Right cardiac atrium (tissue), 5 donors: ENCODE results near the gene SLC12A7. TPM values are rescaled to one million over a fixed set of nuclear protein-coding genes. Genes with fewer than 3 reads are reported as not detected.
"Not testable (repeated sequence)": the region's sequence is repeated elsewhere in the genome, so short reads cannot be mapped to it uniquely, and the experiment has no call there.

Source experiments
- ATAC-seq, 2 donors: fragments of 200-7000 bp; cut with Tn5 transposase; one replicate each; pipeline versions ENCODE4 v1.8.0 to v1.9.1; 2020; ENCODE audit warnings: moderate library complexity in 2 of 2, mild to moderate bottlenecking in 1 of 2
- DNase-seq, 3 donors: peaks; one replicate each; pipeline ENCODE4 v3.0.0-alpha.2; 2020
- H3K27ac ChIP-seq: one replicate; pipeline ENCODE4 v1.5.1; 2013; ENCODE audit warnings: mild to moderate bottlenecking, low read length, control low read depth, moderate library complexity
- H3K27me3 ChIP-seq: one replicate; pipeline ENCODE4 v1.6.1; 2013; ENCODE audit not compliant: control insufficient read depth, insufficient read depth
- H3K4me1 ChIP-seq: one replicate; pipeline ENCODE4 v1.6.1; 2013; ENCODE audit warnings: low read length; ENCODE audit not compliant: control insufficient read depth, insufficient read depth
- H3K4me3 ChIP-seq: one replicate; pipeline ENCODE4 v1.5.1; 2013; ENCODE audit warnings: low read length, control low read depth
- H3K9me3 ChIP-seq: one replicate; pipeline ENCODE4 v1.6.1; 2013; ENCODE audit warnings: low read length; ENCODE audit not compliant: control insufficient read depth
- WGBS: extraction: QIAGEN DNeasy Blood & Tissue Kit; methylation state at CpG from one replicate; pipeline ENCODE4 v1.1.7; 2013; 5-methylcytosine and 5-hydroxymethylcytosine counted together
- intact Hi-C, 4 donors: fragments of 100-400 bp; cut with DNase I; formaldehyde crosslinking; loops; one replicate each; pipeline versions ENCODE4 v1.11.0 to v1.14.0; 2022 to 2023
- polyA plus RNA-seq: library from polyadenylated mRNA; stranded (reverse); fragments of 200-250 nt; gene quantifications from one replicate; pipeline ENCODE4 v1.2.3, GENCODE V29; 2013
- total RNA-seq, 4 donors: library from RNA; stranded (reverse); fragmentation: NEBNext Ultra II Directional; extraction: Animal tissue kit (Norgen Biotek cat#: 25700); gene quantifications; one replicate each; pipeline ENCODE4 v1.2.1, GENCODE V29; 2021
- donor health status: healthy with polysubstance abuse.
- donor health status: DM: no; HTN: yes; CAD: no.
- donor health status: DM: no; HTN: no; CAD: no.
- donor health status: DM: no; HTN: yes; CAD: no; lungs with severe emphysema.
- donor health status: DM: yes; HTN: yes; CAD: no.

SLC12A7 gene
- total and polyA plus RNA-seq, 5 donors, result 28.5 to 80.5 (median 58.5) TPM

GRCh38 chr5:1065143-1065750 is 46.6 kb downstream of the SLC12A7 start:
- Histone ChIP-seq H3K4me1 (no peaks in the 10 kb centered on the region), H3K9me3 (no peaks in the 10 kb centered on the region), H3K4me3 (no peak overlapping the region), H3K27ac (no peak overlapping the region), H3K27me3 (no peaks in the 10 kb centered on the region)
- ATAC-seq (no peak), DNase-seq (peak; percentile 10 to 42 (median 37))
- intact Hi-C loops, result no loop called here
- WGBS, result 92% methylated on average over 26 of the region's 26 CpGs

- peak in 1 of 3 donors; percentile 51 for DNase-seq
- no peaks in the 10 kb centered on the region for H3K9me3 ChIP-seq
- no peak overlapping the region for H3K4me3 ChIP-seq
- WGBS, result 89% methylated on average over 49 of the region's 49 CpGs
- H3K4me1 ChIP-seq, result no peaks in the 10 kb centered on the region
- no peak for ATAC-seq
- no peak overlapping the region for H3K27ac ChIP-seq
- intact Hi-C loops, result no loop called here
- H3K27me3 ChIP-seq, result no peaks in the 10 kb centered on the region
These were observed 47.3 kb downstream of the SLC12A7 start for GRCh38 chr5:1064383-1065142.

- intact Hi-C loops, result no loop called here
- H3K27me3 ChIP-seq, result no peaks in the 10 kb centered on the region
- 93% methylated on average over 56 of the region's 56 CpGs for WGBS
- no peaks in the 10 kb centered on the region for H3K9me3 ChIP-seq
- ATAC-seq (no peak), DNase-seq (peak; percentile 10 to 59 (median 58))
- no peak overlapping the region for H3K4me3 ChIP-seq
- no peaks in the 10 kb centered on the region for H3K4me1 ChIP-seq
- H3K27ac ChIP-seq, result no peak overlapping the region
These were observed 48.0 kb downstream of the SLC12A7 start for GRCh38 chr5:1063661-1064382.

GRCh38 chr5:1062761-1063568 is 48.9 kb downstream of the SLC12A7 start:
- Histone ChIP-seq H3K4me3 (no peak overlapping the region), H3K27me3 (no peaks in the 10 kb centered on the region), H3K27ac (no peak overlapping the region), H3K9me3 (no peaks in the 10 kb centered on the region), H3K4me1 (no peaks in the 10 kb centered on the region)
- DNase-seq, result peak; percentile 12 to 48 (median 42)
- 91% methylated on average over 36 of the region's 36 CpGs for WGBS
- intact Hi-C loops, result no loop called here
- no peak for ATAC-seq

- peak in 2 of 3 donors; percentile 24 to 30 for DNase-seq
- no peaks in the 10 kb centered on the region for H3K9me3 ChIP-seq
- H3K4me3 ChIP-seq, result no peak overlapping the region
- no peaks in the 10 kb centered on the region for H3K27me3 ChIP-seq
- intact Hi-C loops, result no loop called here
- 83% methylated on average over 10 of the region's 10 CpGs for WGBS
- no peak for ATAC-seq
- H3K4me1 ChIP-seq, result no peaks in the 10 kb centered on the region
- H3K27ac ChIP-seq, result no peak overlapping the region
These were observed 49.9 kb downstream of the SLC12A7 start for GRCh38 chr5:1061916-1062315.

GRCh38 chr5:1061292-1061691 is 50.6 kb downstream of the SLC12A7 start:
- intact Hi-C loops, H3K27ac ChIP-seq: not testable (repeated sequence)
- peak in 2 of 3 donors; percentile 30 to 39 for DNase-seq

GRCh38 chr5:1060535-1060981 is 51.3 kb downstream of the SLC12A7 start:
- no peaks in the 10 kb centered on the region for H3K9me3 ChIP-seq
- ATAC-seq (no peak), DNase-seq (peak; percentile 9 to 42 (median 36))
- intact Hi-C loops, result no loop called here
- H3K4me3 ChIP-seq, result no peak overlapping the region
- no peaks in the 10 kb centered on the region for H3K4me1 ChIP-seq
- H3K27me3 ChIP-seq, result no peaks in the 10 kb centered on the region
- no peak overlapping the region for H3K27ac ChIP-seq
- 80% methylated on average over 24 of the region's 24 CpGs for WGBS

More at GRCh38 chr5:1061292-1061691, 50.6 kb downstream of the SLC12A7 start:
- WGBS, result 88% methylated on average over 10 of the region's 43 CpGs
- H3K9me3 ChIP-seq, H3K27me3 ChIP-seq, H3K4me3 ChIP-seq, H3K4me1 ChIP-seq, ATAC-seq: not testable (repeated sequence)

- 87% methylated on average over 17 of the region's 17 CpGs for WGBS
- ATAC-seq (no peak), DNase-seq (peak; percentile 10 to 51 (median 43))
- Histone ChIP-seq H3K4me3 (no peak overlapping the region), H3K27me3 (no peaks in the 10 kb centered on the region), H3K4me1 (no peaks in the 10 kb centered on the region), H3K27ac (no peak overlapping the region), H3K9me3 (no peaks in the 10 kb centered on the region)
- intact Hi-C loops, result no loop called here
These were observed 52.0 kb downstream of the SLC12A7 start for GRCh38 chr5:1059884-1060263.

GRCh38 chr5:1058988-1059883 is 52.6 kb downstream of the SLC12A7 start:
- DNase-seq (peak; percentile 10 to 60 (median 48)), ATAC-seq (no peak)
- 92% methylated on average over 34 of the region's 34 CpGs for WGBS
- H3K4me1 ChIP-seq, result no peaks in the 10 kb centered on the region
- no peak overlapping the region for H3K4me3 ChIP-seq
- no peaks in the 10 kb centered on the region for H3K9me3 ChIP-seq
- intact Hi-C loops, result no loop called here
- no peaks in the 10 kb centered on the region for H3K27me3 ChIP-seq
- no peak overlapping the region for H3K27ac ChIP-seq
